ENCODE data around the gene AMACR.

AMACR gene

DNA sequence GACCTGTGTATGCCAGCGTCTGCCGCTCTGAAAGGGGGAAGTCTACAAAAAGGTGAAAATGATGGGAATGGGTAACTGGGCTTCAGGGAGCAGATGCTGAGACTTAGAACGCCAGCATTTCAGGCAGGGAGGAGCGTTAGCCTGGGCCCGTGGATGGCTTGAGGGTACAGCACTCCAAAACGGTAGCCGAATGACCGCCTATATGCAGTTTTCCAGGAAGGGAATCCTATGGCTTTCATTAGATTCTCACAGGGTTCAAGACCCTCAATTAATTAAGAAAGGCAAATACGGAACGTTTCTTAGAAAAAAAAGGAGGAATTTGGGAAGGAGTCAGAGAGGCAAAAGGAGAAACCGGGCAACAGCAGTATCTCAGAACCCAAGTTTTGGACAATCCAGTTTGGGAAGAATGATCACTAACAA lies 639 bp downstream of the AMACR start:
- Histone ChIP-seq H3K9me3 (ENCODE audit: low read length) (no peaks in the 10 kb centered on the region), H2AFZ (ENCODE audit: low read length) (peak overlapping the region; percentile 91; the same call in 1 of the 2 replicates), H3K27ac (ENCODE audit: low read depth, low read length, poor library complexity, severe bottlenecking) (peak overlapping the region; percentile 19), H3F3A (ENCODE audit: insufficient read depth, low read length) (no peaks in the 10 kb centered on the region), H3K9ac (ENCODE audit: low read length) (peak overlapping the region; percentile 81), H4K20me1 (ENCODE audit: insufficient read depth, low read length) (no peaks in the 10 kb centered on the region), H3K4me3 (ENCODE audit: low read depth, low read length, poor library complexity, severe bottlenecking) (peak overlapping the region; percentile 66), H3K36me3 (ENCODE audit: insufficient read depth, low read length) (no peaks in the 10 kb centered on the region), H3K4me2 (ENCODE audit: low read length) (peak overlapping the region; percentile 95), H3K27me3 (ENCODE audit: insufficient read depth, low read length) (no peaks in the 10 kb centered on the region), H3K9me2 (ENCODE audit: low read depth, low read length) (no peaks in the 10 kb centered on the region), H3K79me2 (ENCODE audit: insufficient read depth, low read length) (no peaks in the 10 kb centered on the region), H3K4me1 (ENCODE audit: insufficient read depth, low read length, severe bottlenecking) (peaks cover 17% of the 10 kb centered on the region)
- no peak for TF ChIP-seq EZH2 (IDR thresholded peaks at IDR 0.05; ENCODE audit: borderline replicate concordance, low read length)
- TF ChIP-seq, protein P1, sequence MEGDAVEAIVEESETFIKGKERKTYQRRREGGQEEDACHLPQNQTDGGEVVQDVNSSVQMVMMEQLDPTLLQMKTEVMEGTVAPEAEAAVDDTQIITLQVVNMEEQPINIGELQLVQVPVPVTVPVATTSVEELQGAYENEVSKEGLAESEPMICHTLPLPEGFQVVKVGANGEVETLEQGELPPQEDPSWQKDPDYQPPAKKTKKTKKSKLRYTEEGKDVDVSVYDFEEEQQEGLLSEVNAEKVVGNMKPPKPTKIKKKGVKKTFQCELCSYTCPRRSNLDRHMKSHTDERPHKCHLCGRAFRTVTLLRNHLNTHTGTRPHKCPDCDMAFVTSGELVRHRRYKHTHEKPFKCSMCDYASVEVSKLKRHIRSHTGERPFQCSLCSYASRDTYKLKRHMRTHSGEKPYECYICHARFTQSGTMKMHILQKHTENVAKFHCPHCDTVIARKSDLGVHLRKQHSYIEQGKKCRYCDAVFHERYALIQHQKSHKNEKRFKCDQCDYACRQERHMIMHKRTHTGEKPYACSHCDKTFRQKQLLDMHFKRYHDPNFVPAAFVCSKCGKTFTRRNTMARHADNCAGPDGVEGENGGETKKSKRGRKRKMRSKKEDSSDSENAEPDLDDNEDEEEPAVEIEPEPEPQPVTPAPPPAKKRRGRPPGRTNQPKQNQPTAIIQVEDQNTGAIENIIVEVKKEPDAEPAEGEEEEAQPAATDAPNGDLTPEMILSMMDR (IDR thresholded peaks at IDR 0.05; ENCODE audit: low read length), result no peak

DNA sequence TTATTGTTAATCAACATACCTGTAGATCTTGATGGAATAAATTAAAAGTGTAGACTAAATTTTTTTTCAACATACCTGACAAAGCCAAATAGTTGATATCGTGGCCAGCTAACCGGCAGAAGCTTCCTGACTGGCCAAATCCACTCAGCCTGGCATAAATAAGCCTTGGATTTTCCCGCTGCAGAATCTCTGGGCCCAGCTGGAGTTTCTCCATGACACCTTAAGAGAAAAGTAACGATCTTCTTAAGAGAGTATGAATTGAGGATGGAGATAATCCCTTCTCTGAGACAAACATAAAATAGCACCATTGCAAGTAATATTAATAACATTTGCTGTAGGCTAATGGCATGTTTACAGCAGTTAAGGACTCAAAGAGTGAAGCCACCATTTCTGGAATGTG lies 2.2 kb downstream of the AMACR start:
- H3F3A ChIP-seq (ENCODE audit: insufficient read depth, low read length), result no peaks in the 10 kb centered on the region

DNA sequence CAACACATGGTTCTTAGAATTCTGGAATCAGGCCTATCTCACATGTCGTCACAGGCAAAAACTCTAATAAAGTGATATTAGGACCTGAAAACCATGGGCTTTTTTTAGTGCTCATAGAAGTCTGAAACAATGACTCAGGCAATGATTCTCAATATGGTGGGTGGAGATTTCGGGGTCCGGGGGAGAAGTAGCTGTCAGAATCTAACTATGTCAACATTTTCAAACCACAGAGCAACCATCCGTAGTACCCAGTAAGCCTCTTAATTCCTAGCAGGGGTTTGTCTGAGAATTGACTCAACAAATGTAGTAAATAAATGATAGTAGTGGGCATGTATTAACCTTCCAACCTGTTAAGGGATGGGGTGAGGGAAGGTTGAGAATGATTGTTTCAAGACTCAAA lies 2.6 kb downstream of the AMACR start:
- Histone ChIP-seq H3K36me3 (ENCODE audit: insufficient read depth, low read length) (no peaks in the 10 kb centered on the region), H4K20me1 (ENCODE audit: insufficient read depth, low read length) (no peaks in the 10 kb centered on the region), H3K9ac (ENCODE audit: low read length) (no peak overlapping the region), H3K27me3 (ENCODE audit: insufficient read depth, low read length) (no peaks in the 10 kb centered on the region), H3K79me2 (ENCODE audit: insufficient read depth, low read length) (no peaks in the 10 kb centered on the region), H3K4me1 (ENCODE audit: insufficient read depth, low read length, severe bottlenecking) (peaks cover 17% of the 10 kb centered on the region), H3F3A (ENCODE audit: insufficient read depth, low read length) (no peaks in the 10 kb centered on the region), H3K9me2 (ENCODE audit: low read depth, low read length) (no peaks in the 10 kb centered on the region), H3K4me3 (ENCODE audit: low read depth, low read length, poor library complexity, severe bottlenecking) (no peak overlapping the region), H3K9me3 (ENCODE audit: low read length) (no peaks in the 10 kb centered on the region), H3K27ac (ENCODE audit: low read depth, low read length, poor library complexity, severe bottlenecking) (no peak overlapping the region), H2AFZ (ENCODE audit: low read length) (no peak overlapping the region), H3K4me2 (ENCODE audit: low read length) (no peak overlapping the region)
- no peak for TF ChIP-seq EZH2 (IDR thresholded peaks at IDR 0.05; ENCODE audit: borderline replicate concordance, low read length)
- TF ChIP-seq, protein P1 (IDR thresholded peaks at IDR 0.05; ENCODE audit: low read length), result no peak

More for the DNA sequence above, 2.2 kb downstream of the AMACR start:
- no peak overlapping the region for H3K4me2 ChIP-seq (ENCODE audit: low read length)
- H3K4me1 ChIP-seq (ENCODE audit: insufficient read depth, low read length, severe bottlenecking), result peaks cover 17% of the 10 kb centered on the region
- H3K27me3 ChIP-seq (ENCODE audit: insufficient read depth, low read length), result no peaks in the 10 kb centered on the region
- H3K4me3 ChIP-seq (ENCODE audit: low read depth, low read length, poor library complexity, severe bottlenecking), result no peak overlapping the region
- no peak for TF ChIP-seq EZH2 (IDR thresholded peaks at IDR 0.05; ENCODE audit: borderline replicate concordance, low read length)
- TF ChIP-seq, protein P1 (IDR thresholded peaks at IDR 0.05; ENCODE audit: low read length), result no peak
- H3K9me3 ChIP-seq (ENCODE audit: low read length), result no peaks in the 10 kb centered on the region
- no peaks in the 10 kb centered on the region for H3K9me2 ChIP-seq (ENCODE audit: low read depth, low read length)
- no peaks in the 10 kb centered on the region for H3K79me2 ChIP-seq (ENCODE audit: insufficient read depth, low read length)
- H3K9ac ChIP-seq (ENCODE audit: low read length), result no peak overlapping the region
- no peaks in the 10 kb centered on the region for H3K36me3 ChIP-seq (ENCODE audit: insufficient read depth, low read length)
- H4K20me1 ChIP-seq (ENCODE audit: insufficient read depth, low read length), result no peaks in the 10 kb centered on the region
- H3K27ac ChIP-seq (ENCODE audit: low read depth, low read length, poor library complexity, severe bottlenecking), result no peak overlapping the region
- no peak overlapping the region for H2AFZ ChIP-seq (ENCODE audit: low read length)

All from OCI-LY1 (cell line).